K562 (cell line): ENCODE data around the gene THRSP.

Source experiments
- CTCF ChIP-seq, 3 experiments: IDR thresholded peaks in 2 of 3; conservative IDR thresholded peaks in 1 of 3; 2 replicates each; pipeline ENCODE4 v1.5.1; 2011 to 2012; ENCODE audit warnings: low read length in 3 of 3, mild to moderate bottlenecking in 3 of 3, control low read depth in 2 of 3, improper control_type of control experiment in 1 of 3, inconsistent platforms in 1 of 3, low read depth in 1 of 3, mixed read lengths in 1 of 3, moderate library complexity in 1 of 3; ENCODE audit not compliant: insufficient read depth in 2 of 3
- FOXM1 ChIP-seq, 2 experiments: fragments of 450-650 bp in 1 of 2; sonication (generic) in 1 of 2; formaldehyde crosslinking in 1 of 2; IDR thresholded peaks; 2 replicates each; pipeline versions ENCODE4 v1.6.1 to v1.9.0; 2017 to 2022; ENCODE audit warnings: low read depth in 2 of 2, mild to moderate bottlenecking in 2 of 2, missing genetic modification reagents in 1 of 2, moderate library complexity in 1 of 2
- MEF2A ChIP-seq: IDR thresholded peaks from 2 replicates; pipeline ENCODE4 v1.6.1; 2011; ENCODE audit warnings: low read depth, mild to moderate bottlenecking, low read length, moderate library complexity; ENCODE audit not compliant: control insufficient read depth
- MXI1 ChIP-seq: IDR thresholded peaks from 2 replicates; pipeline ENCODE4 v1.6.1; 2011; ENCODE audit warnings: low read depth, mild to moderate bottlenecking, improper control_type of control experiment, low read length
- POLR2A ChIP-seq: fragments of 450-650 bp; conservative IDR thresholded peaks from 2 replicates; pipeline ENCODE4 v1.6.1; 2016
- RAD21 ChIP-seq, 2 experiments: fragments of 250-450 bp in 1 of 2; fragments of 450-650 bp in 1 of 2; sonication (Bioruptor Pico) in 1 of 2; formaldehyde crosslinking in 1 of 2; IDR thresholded peaks in 1 of 2; conservative IDR thresholded peaks in 1 of 2; 2 replicates each; pipeline versions ENCODE4 v1.4.0 to v1.8.0; 2020 to 2022; ENCODE audit warnings: mild to moderate bottlenecking in 2 of 2, moderate library complexity in 1 of 2
- RB1 ChIP-seq: fragments of 450-650 bp; IDR thresholded peaks from 2 replicates; pipeline ENCODE4 v1.6.1; 2017; ENCODE audit warnings: low read depth, mild to moderate bottlenecking
- TAF1 ChIP-seq: IDR thresholded peaks from 2 replicates; pipeline ENCODE4 v1.6.1; 2011; ENCODE audit warnings: mild to moderate bottlenecking, low read length, moderate library complexity; ENCODE audit not compliant: insufficient read depth, control insufficient read depth, severe bottlenecking; ENCODE audit errors: extremely low read depth
- ZBTB43 ChIP-seq: sonication (generic); formaldehyde crosslinking; IDR thresholded peaks from 2 replicates; pipeline ENCODE4 v1.8.0; 2023; ENCODE audit warnings: mild to moderate bottlenecking, missing genetic modification reagents
- ZFP36 ChIP-seq: fragments of 150-350 bp; IDR thresholded peaks from 2 replicates; pipeline ENCODE4 v1.6.1; 2018; ENCODE audit warnings: low read length, low read depth; ENCODE audit not compliant: partially characterized antibody
- ZNF253 ChIP-seq: fragments of 250-450 bp; sonication (Bioruptor Pico); conservative IDR thresholded peaks from 2 replicates; pipeline ENCODE4 v1.6.1; 2021; ENCODE audit warnings: mild to moderate bottlenecking

- TF ChIP-seq MXI1 (no peak), TAF1 (no peak), POLR2A (no peak), ZBTB43 (CRISPR knock-in tag) (no peak), ZFP36 (no peak), ZNF253 (CRISPR knock-in tag) (no peak), RB1 (no peak), FOXM1 (IDR thresholded peaks at IDR 0.05; ENCODE audit: low read depth) (no peak), FOXM1 (CRISPR knock-in tag; IDR thresholded peaks at IDR 0.05; ENCODE audit: low read depth) (no peak), CTCF (IDR thresholded peaks at IDR 0.05 in 2 of 3, conservative IDR thresholded peaks at IDR 0.05 in 1 of 3; ENCODE audit: insufficient read depth in 2 of 3, low read depth in 1 of 3, low read length in 3 of 3) (no peak), MEF2A (no peak), RAD21 (CRISPR knock-in tag; conservative IDR thresholded peaks at IDR 0.05 in 1 of 2, IDR thresholded peaks at IDR 0.05 in 1 of 2) (no peak)
These were observed 2.4 kb upstream of the THRSP start for GRCh38 chr11:78061088-78061920.
